Neural progenitor cell (in vitro differentiated cells): ENCODE results near the gene MBLAC2.

Experiments used
- EZH2 ChIP-seq: fragments of 200-600 bp; sonication (generic); IDR thresholded peaks from 2 replicates; pipeline ENCODE4 v1.6.1; 2017; ENCODE audit warnings: antibody characterized with exemption, mild to moderate bottlenecking, moderate library complexity
- TF ChIP-seq, protein P1 (sequence below): fragments of 200-600 bp; sonication (generic); IDR thresholded peaks from 2 replicates; pipeline ENCODE4 v1.5.1; 2017; ENCODE audit warnings: antibody characterized with exemption, mild to moderate bottlenecking

DNA sequence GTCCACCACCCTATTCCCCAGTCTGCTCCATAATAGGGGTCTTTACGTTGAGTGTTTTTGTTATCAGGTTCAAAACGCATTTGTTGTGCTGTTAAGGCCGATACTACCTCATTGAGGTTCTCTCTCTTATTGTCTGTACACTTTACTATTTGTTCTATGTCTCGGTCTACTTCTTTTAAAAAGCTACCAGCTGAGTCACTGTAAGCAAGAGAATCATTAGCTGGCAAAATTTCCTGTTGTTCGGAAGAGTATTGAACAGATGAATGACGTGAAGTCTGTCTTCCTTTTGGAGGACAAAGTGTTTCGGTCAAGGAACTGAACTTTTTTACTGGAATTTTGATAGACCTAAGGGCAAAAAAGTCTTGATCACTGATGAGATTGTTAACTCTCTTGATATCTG lies 44.5 kb upstream of the MBLAC2 start:
- TF ChIP-seq, protein P1, sequence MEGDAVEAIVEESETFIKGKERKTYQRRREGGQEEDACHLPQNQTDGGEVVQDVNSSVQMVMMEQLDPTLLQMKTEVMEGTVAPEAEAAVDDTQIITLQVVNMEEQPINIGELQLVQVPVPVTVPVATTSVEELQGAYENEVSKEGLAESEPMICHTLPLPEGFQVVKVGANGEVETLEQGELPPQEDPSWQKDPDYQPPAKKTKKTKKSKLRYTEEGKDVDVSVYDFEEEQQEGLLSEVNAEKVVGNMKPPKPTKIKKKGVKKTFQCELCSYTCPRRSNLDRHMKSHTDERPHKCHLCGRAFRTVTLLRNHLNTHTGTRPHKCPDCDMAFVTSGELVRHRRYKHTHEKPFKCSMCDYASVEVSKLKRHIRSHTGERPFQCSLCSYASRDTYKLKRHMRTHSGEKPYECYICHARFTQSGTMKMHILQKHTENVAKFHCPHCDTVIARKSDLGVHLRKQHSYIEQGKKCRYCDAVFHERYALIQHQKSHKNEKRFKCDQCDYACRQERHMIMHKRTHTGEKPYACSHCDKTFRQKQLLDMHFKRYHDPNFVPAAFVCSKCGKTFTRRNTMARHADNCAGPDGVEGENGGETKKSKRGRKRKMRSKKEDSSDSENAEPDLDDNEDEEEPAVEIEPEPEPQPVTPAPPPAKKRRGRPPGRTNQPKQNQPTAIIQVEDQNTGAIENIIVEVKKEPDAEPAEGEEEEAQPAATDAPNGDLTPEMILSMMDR: no peak
- no peak for TF ChIP-seq EZH2
